Activated T-cell treated with anti-CD3 and anti-CD28 coated beads, Interleukin-2, amount 50 U/mL, for 24 hours (primary cell): Measurements from ENCODE around the gene THRAP3.

Source experiments
- DNase-seq: peaks from one replicate; pipeline ENCODE4 v3.0.0-alpha.2; 2020
- H3K27ac Mint-ChIP-seq: 2 replicates; pipeline ENCODE4 v1.8.0; 2020; ENCODE audit warnings: mild to moderate bottlenecking, mixed read lengths
- H3K27me3 Mint-ChIP-seq: 2 replicates; pipeline ENCODE4 v1.8.0; 2020; ENCODE audit warnings: mixed read lengths
- H3K36me3 Mint-ChIP-seq: 2 replicates; pipeline ENCODE4 v1.8.0; 2020; ENCODE audit warnings: low read depth, mixed read lengths
- H3K4me1 Mint-ChIP-seq: 2 replicates; pipeline ENCODE4 v1.8.0; 2020; ENCODE audit warnings: low read depth, mixed read lengths
- H3K4me3 Mint-ChIP-seq: 2 replicates; pipeline ENCODE4 v1.8.0; 2020; ENCODE audit warnings: mild to moderate bottlenecking, moderate library complexity, mixed read lengths
- H3K9me3 Mint-ChIP-seq: 2 replicates; pipeline ENCODE4 v1.8.0; 2020; ENCODE audit warnings: mixed read lengths

Gene THRAP3

GRCh38 chr1:36286802-36287201 is 62.6 kb downstream of the THRAP3 start:
- peaks cover 38% of the 10 kb centered on the region for H3K4me1 Mint-ChIP-seq
- H3K4me3 Mint-ChIP-seq, result no peak overlapping the region
- H3K9me3 Mint-ChIP-seq, result no peaks in the 10 kb centered on the region
- no peaks in the 10 kb centered on the region for H3K27me3 Mint-ChIP-seq
- no peak for DNase-seq
- H3K27ac Mint-ChIP-seq, result peak overlapping the region; percentile 87
- peaks cover 97% of the 10 kb centered on the region for H3K36me3 Mint-ChIP-seq

GRCh38 chr1:36287595-36287994 is 63.4 kb downstream of the THRAP3 start:
- Mint-ChIP-seq H3K4me1 (peaks cover 35% of the 10 kb centered on the region), H3K36me3 (peaks cover 98% of the 10 kb centered on the region), H3K27me3 (no peaks in the 10 kb centered on the region), H3K9me3 (no peaks in the 10 kb centered on the region), H3K27ac (peak overlapping the region; percentile 8), H3K4me3 (no peak overlapping the region)
- DNase-seq, result no peak

- Mint-ChIP-seq H3K4me1 (peaks cover 18% of the 10 kb centered on the region), H3K4me3 (no peak overlapping the region), H3K27me3 (no peaks in the 10 kb centered on the region), H3K9me3 (no peaks in the 10 kb centered on the region), H3K27ac (peak overlapping the region; percentile 81), H3K36me3 (peaks cover 97% of the 10 kb centered on the region)
- DNase-seq, result no peak
Observed at GRCh38 chr1:36295390-36295789, 71.1 kb downstream of the THRAP3 start.

GRCh38 chr1:36297062-36297461 is 72.8 kb downstream of the THRAP3 start:
- Mint-ChIP-seq H3K9me3 (no peaks in the 10 kb centered on the region), H3K4me3 (no peak overlapping the region), H3K36me3 (peaks cover 97% of the 10 kb centered on the region), H3K4me1 (peaks cover 33% of the 10 kb centered on the region), H3K27me3 (no peaks in the 10 kb centered on the region), H3K27ac (peak overlapping the region; percentile 51)
- DNase-seq, result no peak

GRCh38 chr1:36298640-36299039 is 74.4 kb downstream of the THRAP3 start:
- peak; percentile 20 for DNase-seq

GRCh38 chr1:36300526-36300925 is 76.3 kb downstream of the THRAP3 start:
- no peak for DNase-seq
- Mint-ChIP-seq H3K9me3 (no peaks in the 10 kb centered on the region), H3K27ac (peak overlapping the region; percentile 89), H3K4me3 (peak overlapping the region; percentile 2), H3K27me3 (no peaks in the 10 kb centered on the region), H3K36me3 (peaks cover 96% of the 10 kb centered on the region), H3K4me1 (peaks cover 64% of the 10 kb centered on the region)

More at GRCh38 chr1:36298640-36299039, 74.4 kb downstream of the THRAP3 start:
- Mint-ChIP-seq H3K27ac (peak overlapping the region; percentile 89), H3K9me3 (no peaks in the 10 kb centered on the region), H3K4me3 (no peak overlapping the region), H3K4me1 (peaks cover 46% of the 10 kb centered on the region), H3K36me3 (peaks cover 96% of the 10 kb centered on the region), H3K27me3 (no peaks in the 10 kb centered on the region)

- H3K4me1 Mint-ChIP-seq, result peaks cover 71% of the 10 kb centered on the region
- no peak for DNase-seq
- H3K36me3 Mint-ChIP-seq, result peaks cover 93% of the 10 kb centered on the region
- peak overlapping the region; percentile 89 for H3K27ac Mint-ChIP-seq
- H3K4me3 Mint-ChIP-seq, result no peak overlapping the region
- H3K9me3 Mint-ChIP-seq, result no peaks in the 10 kb centered on the region
- no peaks in the 10 kb centered on the region for H3K27me3 Mint-ChIP-seq
Observed at GRCh38 chr1:36301220-36301619, 77.0 kb downstream of the THRAP3 start.

- Mint-ChIP-seq H3K27me3 (no peaks in the 10 kb centered on the region), H3K4me3 (no peak overlapping the region), H3K4me1 (peaks cover 82% of the 10 kb centered on the region), H3K27ac (peak overlapping the region; percentile 88), H3K9me3 (no peaks in the 10 kb centered on the region), H3K36me3 (peaks cover 76% of the 10 kb centered on the region)
- no peak for DNase-seq
Observed at GRCh38 chr1:36303244-36303643, 79.0 kb downstream of the THRAP3 start.

GRCh38 chr1:36303650-36304360 is 79.6 kb downstream of the THRAP3 start:
- Mint-ChIP-seq H3K9me3 (no peaks in the 10 kb centered on the region), H3K27ac (peak overlapping the region; percentile 88), H3K4me3 (no peak overlapping the region), H3K27me3 (no peaks in the 10 kb centered on the region), H3K36me3 (peaks cover 70% of the 10 kb centered on the region), H3K4me1 (peaks cover 79% of the 10 kb centered on the region)
- no peak for DNase-seq

- H3K4me3 Mint-ChIP-seq, result no peak overlapping the region
- no peaks in the 10 kb centered on the region for H3K9me3 Mint-ChIP-seq
- H3K27ac Mint-ChIP-seq, result peak overlapping the region; percentile 88
- peaks cover 67% of the 10 kb centered on the region for H3K36me3 Mint-ChIP-seq
- H3K27me3 Mint-ChIP-seq, result no peaks in the 10 kb centered on the region
- peaks cover 74% of the 10 kb centered on the region for H3K4me1 Mint-ChIP-seq
- DNase-seq, result no peak
Observed at GRCh38 chr1:36304521-36304920, 80.3 kb downstream of the THRAP3 start.

- Mint-ChIP-seq H3K27me3 (no peaks in the 10 kb centered on the region), H3K36me3 (peaks cover 62% of the 10 kb centered on the region), H3K4me1 (peaks cover 67% of the 10 kb centered on the region), H3K4me3 (peak overlapping the region; percentile 90), H3K9me3 (no peaks in the 10 kb centered on the region), H3K27ac (peak overlapping the region; percentile 96)
- DNase-seq, result peak; percentile 53
Observed at GRCh38 chr1:36304970-36305914, 81.0 kb downstream of the THRAP3 start.

- Mint-ChIP-seq H3K4me1 (peaks cover 61% of the 10 kb centered on the region), H3K27ac (peak overlapping the region; percentile 96), H3K9me3 (no peaks in the 10 kb centered on the region), H3K36me3 (peaks cover 59% of the 10 kb centered on the region), H3K4me3 (peak overlapping the region; percentile 90), H3K27me3 (no peaks in the 10 kb centered on the region)
- no peak for DNase-seq
Observed at GRCh38 chr1:36305915-36306209, 81.6 kb downstream of the THRAP3 start.

- H3K9me3 Mint-ChIP-seq, result no peaks in the 10 kb centered on the region
- peak within 1 kb of the TSS; percentile 96 for H3K27ac Mint-ChIP-seq
- H3K4me1 Mint-ChIP-seq, result peaks cover 56% of the 10 kb centered on the region
- H3K27me3 Mint-ChIP-seq, result no peaks in the 10 kb centered on the region
- DNase-seq, result peak; percentile 68
- H3K36me3 Mint-ChIP-seq, result peaks cover 54% of the 10 kb centered on the region
- peak within 1 kb of the TSS; percentile 90 for H3K4me3 Mint-ChIP-seq
Observed at GRCh38 chr1:36306210-36306901, 82.1 kb downstream of the THRAP3 start, which contains the start of gene SH3D21. Gene SH3D21, plus strand, starts transcription at chr1:36306368. Its CDS starts 53 bp downstream, at chr1:36306421.

GRCh38 chr1:36306902-36307456 is 82.7 kb downstream of the THRAP3 start:
- DNase-seq, result peak; percentile 96
- H3K36me3 Mint-ChIP-seq, result peaks cover 51% of the 10 kb centered on the region
- H3K27me3 Mint-ChIP-seq, result no peaks in the 10 kb centered on the region
- H3K9me3 Mint-ChIP-seq, result no peaks in the 10 kb centered on the region
- H3K27ac Mint-ChIP-seq, result peak overlapping the region; percentile 91
- H3K4me3 Mint-ChIP-seq, result peak overlapping the region; percentile 90
- peaks cover 52% of the 10 kb centered on the region for H3K4me1 Mint-ChIP-seq
